Measurements from ENCODE around the gene FGF21.

Gene FGF21

DNA sequence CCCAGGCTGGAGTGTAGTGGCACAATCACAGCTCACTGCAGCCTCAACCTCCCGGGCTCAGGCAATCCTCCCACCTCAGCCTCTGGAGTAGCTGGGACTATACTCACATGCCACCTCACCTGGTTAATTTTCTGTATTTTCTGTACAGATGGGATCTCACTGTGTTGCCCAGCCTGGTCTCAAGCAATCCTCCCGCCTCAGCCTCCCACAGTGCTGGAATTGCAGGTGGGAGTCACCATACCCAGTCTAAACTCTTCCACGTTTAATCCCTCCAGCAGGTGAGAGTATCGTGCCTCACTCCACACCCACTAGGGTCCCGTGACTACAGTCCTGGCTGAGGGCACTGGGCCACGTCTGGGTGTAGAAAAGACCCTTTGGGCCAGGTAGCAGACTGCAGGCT lies 39.0 kb downstream of the FGF21 start:
- no peak for DNase-seq

DNA sequence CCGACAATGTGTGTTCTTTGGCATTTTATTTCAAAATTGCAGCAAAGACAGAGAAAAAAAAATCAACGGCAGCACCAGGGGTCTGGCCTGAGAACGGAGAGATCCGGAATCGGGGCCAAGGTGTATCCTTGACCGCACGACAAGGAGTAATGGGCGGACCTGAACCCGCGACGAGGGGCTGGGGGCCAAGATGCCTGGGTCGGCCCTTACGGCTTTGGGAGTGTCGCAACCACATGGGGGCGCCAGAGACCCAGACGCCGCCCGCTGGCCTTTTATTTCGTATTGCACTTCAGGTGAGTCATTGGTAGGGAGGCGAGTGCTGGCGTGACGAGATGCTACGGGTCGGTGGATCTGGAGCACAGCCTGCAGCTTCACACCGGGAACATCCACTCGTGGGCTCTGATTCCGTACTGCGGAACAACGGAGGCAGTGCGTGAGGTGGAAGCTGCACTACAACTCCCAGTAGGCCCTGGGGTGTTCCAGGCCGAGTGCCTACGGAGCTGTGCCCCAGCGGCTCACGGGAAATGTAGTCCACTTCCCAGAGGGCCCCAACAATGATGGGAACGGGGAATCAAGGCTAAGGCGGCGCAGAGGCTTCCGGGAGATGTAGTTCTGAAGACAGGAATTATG lies 39.8 kb downstream of the FGF21 start:
- DNase-seq: peak; percentile 89

DNA sequence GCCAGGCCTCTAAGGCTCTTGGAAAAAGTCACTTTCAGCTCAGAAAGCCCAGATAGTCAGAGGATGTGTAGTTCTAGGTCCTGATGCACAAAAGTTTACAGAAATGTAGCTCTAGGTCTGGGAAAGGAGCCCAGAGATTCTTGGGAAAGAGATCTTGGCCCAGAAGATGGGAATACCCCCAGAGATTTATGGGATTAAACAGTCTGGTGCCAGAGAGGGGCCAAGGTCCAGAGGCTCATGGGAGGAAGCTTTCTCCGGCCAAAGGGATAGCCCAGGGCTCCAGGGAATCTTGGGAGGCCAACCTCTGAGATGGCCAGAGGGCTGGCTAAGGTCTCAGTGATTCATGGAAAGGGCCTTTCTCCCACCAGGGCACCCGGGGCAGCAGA lies 40.4 kb downstream of the FGF21 start:
- DNase-seq: no peak

DNA sequence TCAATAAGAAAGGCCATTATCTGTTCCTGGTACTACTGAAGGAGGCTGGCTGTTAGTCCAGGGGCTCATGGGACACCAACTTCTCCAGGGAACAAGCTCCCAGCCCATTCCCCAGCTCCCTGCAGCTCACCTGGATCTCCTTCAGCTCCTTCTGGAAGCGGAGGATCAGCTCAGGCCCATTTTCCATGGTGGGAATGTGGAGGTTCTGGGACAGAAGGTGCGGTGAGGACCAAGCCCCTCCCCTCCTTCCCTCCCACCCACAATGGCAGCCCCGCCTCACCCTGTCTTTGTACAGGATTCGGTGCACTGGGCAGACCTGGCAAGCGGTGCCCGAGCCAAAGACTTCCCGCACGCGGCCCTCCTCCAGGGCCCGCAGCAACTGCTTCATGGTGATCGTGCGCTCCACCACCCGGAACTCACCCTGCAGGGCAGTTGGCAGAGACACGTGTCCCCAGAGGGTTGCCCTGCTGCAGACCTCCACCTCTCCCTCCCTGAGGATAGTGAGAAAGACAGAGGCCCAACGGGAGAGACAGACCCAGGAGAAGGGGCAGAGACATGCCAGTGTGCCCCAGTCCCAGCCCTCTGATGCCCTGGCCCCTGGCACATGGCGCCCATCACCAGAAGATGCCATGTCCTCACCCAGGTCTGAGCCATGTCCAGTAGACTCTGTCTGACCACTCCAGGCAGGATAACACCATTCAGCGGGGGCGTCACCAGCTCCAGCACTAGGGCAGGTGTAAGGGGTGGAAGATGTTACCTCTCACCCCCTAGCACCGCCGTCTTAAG lies 41.2 kb downstream of the FGF21 start:
- DNase-seq: no peak

DNA sequence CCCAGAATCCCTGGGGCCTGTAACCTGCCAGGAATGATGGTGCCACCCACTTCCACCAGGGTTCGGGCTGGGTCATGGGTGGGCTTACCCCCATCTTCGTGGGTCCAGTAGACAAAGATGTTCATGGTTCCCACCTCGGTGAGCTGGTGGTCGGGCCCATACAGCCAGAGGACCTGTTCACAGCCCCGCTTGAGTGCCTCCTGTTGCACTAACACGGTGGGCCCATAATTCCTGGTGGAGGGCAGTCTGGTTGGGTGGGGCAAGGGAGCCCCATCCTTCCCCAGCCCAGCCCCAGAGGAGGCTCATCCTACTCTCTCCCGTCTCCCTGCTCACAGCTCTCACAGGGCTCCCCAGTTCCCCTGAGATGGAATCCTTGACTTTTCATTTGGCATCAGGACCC lies 41.8 kb downstream of the FGF21 start:
- DNase-seq: no peak

DNA sequence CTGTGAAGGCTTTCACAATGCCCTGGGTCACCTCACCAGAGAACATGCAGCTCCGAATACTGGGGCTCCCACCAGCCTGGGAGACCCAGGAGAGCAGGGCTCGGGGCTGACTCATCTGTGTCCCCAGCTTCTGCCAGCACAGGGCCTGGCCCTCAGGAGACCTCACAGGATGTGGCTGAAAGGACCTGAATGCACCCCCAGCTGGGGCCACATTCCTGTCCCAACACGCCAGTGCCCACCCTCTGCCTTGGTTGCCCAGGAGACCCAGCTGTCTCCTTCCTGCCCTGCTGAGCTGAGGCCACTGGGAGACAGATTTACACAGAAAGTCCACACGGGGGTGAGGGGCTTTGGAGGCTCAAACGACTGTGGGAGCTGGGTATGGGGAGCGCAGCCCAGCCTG lies 43.6 kb downstream of the FGF21 start:
- no peak for DNase-seq

DNA sequence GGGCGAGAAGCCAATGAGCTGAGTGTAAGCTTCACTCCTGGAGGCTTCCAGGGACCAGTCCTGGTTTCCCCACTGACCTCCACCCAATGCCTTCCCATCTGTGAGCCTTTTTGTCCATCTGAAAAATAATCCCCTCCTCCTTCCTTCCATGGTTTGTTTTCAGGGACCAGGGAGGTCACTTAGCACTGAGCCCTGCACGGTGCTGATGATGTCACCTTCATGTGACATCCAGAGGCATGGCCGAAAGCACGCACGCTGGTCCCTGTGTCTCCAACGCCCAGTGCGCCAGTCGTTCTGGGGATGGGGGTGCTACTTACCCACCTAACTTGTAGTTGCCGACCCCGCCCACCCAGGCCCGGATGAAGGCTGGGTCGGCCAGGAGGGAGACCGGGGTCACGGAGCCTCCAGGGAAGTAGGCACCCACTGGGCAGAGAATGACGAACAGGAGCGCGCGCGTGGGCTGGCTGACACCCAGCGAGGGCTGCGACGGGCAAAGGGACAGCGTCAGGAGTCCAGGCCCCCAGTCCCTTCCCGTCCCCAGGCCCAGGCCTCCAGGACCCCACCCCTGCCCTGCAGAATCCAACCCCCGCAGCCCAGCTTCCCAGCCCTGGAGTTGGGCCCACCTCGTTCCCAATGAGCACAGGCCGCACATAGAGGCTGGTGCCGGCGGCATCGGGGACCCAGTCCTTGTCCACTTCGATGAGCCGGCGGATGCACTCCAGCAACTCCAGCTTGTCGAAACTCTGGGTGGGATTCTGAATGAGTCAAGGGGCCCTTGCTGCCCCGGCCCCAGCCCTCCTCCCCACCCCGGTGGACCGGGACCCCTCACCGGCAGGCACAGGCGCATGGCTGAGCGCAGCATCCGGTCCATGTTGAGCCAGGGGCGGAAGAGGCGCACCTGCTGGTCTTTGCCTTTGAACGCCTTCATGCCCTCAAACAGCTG lies 44.3 kb downstream of the FGF21 start:
- no peak for DNase-seq

DNA sequence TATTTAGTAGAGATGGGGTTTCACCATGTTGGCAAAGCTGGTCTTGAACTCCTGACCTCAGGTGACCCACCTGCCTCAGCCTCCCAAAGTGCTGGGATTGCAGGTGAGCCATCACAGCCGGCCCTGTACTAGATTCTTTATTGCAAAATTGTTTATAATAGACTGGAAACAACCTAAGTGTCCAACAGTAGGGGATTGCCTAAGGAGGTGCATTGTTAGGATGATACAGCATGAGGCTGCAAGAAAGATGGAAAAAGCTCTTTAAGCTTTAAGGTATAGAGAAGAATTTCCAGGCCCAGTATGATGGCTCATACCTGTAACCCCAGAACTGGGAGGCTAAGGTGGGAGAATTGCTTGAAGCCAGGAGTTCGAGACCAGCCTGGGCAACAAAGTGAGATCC lies 47.3 kb downstream of the FGF21 start:
- no peak for DNase-seq

DNA sequence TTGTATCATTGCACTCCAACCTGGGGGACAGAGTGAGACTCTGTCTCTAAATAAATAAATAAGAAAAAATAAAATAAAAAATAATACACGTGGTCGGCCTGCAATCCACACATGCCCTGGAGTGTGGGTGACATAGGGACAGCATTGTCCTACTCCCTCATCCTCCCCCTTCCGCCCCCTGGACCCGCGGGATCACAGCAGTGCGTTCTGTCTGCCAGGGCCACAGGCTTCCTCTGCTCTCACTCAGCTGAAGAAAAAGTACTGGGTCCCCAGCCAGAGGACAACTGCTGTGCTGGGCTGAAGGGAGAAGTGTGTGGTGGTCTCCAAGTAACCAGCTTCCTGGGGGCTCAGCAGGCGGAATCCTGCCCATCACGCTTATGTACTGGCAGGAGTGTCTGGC lies 49.2 kb downstream of the FGF21 start:
- no peak for DNase-seq

DNA sequence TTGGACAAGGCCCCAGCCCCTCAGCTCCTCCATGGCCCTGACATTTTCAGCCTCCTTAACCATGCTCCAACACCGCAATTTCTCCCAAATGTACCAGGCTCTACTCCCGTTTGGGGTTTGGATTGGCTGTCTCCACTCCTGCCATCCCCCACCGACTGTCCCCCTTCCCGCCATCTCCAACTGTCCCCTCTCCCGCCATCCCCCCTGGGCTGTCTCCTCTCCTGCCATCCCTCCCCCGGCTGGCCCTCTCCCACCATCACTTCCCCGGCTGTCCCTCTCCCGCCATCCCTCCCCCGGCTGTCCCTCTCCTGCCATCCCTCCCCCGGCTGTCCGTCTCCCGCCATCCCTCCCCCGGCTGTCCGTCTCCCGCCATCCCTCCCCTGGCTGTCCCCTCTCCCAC lies 50.1 kb downstream of the FGF21 start:
- DNase-seq: no peak

DNA sequence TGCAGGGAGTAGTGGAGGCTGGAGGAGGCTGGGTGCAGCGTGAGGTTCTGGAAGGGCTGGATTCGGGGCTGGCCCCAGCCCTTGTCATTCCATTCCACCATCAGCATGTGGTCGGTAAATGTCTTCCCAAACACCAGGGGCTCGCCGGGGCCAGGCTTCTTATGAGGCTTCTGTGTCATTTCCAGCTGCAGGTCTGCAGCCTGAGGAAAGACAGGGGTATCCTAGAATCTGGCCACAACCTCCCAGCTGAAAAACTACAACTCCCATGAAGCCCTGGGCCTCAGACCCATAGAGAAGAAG lies 51.1 kb downstream of the FGF21 start:
- no peak for DNase-seq

DNA sequence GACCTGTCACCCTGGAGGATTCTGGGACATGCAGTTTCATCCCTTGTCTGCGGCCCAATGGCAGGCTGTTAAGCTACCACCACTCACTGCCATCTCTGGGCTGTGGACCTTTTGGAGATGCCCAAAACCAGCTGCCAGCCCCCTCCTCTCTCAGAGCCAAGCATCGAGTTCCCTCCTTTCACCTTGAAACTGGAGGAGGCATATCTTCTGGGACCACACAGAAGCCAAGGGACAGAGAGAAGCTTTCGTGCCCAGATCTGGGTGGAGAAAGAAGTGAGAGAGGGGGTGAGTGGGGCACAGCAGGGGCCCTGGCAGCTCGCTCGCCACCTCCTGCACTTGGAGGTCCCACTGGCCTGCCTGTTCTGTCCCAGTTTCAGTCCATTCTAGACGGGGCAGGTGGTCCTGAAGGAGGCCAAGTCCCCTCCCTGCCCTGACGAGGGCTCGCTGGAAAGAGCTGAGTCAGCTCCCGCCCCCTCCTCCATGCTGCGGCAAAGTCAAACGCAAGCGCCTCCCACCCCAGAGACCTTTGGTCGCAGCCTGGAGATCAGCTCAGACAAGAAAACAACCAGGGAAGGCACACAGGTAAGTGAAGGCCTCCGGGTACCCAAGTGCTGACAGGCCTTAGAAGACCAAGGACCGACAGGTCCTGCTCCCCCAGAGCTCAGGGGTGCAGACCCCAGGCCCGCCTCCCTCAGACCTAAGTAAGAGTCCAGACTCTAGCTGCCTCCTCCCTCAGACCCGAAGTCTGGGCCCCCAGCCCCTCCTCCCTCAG lies 51.7 kb downstream of the FGF21 start:
- DNase-seq: peak; percentile 42

DNA sequence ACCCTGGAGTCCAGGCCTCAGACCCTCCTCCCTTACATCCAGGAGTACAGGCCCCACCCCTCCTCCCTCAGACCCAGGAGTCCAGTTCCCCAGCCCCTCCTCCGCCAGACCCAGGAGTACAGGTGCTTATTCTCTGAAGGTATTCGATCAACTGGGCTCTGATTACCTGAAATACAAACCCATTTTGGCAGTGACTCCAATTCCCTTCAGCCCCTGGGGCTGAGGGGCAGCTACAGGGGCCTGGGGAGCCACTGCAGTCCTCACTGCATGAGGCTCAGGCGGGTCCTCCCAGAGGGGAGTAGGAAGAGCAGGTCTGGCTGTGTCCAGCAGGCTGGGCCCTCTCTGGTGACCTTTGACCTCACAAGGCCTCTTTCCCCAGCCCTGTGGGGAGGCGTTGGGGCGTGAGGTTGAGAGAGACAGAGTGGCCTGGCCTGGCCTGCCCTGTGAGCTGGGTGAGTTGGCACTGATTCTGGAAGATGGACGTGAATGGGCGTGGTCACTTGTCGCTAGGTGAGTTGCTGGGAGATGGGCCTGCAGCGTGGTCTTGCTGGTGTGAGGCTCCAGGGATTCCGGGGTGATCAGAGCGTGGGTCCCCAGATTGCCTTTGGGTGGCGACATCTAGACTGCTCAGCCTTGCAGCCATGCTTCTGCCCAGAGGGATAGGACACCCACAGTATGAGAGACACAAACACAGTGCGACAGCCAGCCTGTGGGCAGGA lies 52.4 kb downstream of the FGF21 start:
- no peak for DNase-seq
